ENCODE results near the gene NHSL2.

DNA sequence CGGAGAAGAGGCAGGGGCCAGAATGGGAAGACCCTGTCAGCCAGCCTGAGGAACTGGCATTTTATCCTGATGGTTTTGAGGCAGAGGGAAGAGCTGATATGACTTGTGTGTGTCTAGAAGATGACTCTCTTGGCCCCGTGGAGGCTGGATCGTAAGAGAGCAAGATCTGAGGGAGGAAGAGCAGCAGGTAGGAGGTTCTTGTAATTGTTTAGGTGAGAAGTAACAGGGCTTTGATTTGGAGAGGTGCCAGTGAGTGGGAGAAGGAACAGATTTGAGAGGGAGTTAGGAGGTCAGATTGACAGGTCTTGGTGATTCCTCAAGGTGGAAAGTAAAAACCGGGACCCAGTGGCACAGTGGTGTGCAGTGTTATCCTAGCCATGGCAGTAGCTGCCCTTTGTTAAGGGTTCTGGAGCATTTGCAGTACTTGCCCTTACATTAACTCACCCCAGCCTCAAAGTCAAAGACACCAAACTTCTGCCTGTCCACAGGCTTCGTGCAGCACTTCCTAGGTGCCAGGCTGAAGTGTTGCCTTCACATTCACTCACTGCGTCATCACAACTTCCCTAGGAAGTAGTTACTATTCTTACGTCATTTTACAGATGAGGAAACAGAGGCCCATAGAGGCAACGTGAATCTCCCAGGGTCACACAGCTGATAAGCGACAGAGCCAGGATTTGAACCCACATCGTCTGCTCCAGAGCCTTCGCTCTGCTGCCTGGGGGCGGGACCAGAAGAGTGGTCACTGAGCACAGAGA, 197.4 kb downstream of the NHSL2 start:
- TF ChIP-seq, protein P1, sequence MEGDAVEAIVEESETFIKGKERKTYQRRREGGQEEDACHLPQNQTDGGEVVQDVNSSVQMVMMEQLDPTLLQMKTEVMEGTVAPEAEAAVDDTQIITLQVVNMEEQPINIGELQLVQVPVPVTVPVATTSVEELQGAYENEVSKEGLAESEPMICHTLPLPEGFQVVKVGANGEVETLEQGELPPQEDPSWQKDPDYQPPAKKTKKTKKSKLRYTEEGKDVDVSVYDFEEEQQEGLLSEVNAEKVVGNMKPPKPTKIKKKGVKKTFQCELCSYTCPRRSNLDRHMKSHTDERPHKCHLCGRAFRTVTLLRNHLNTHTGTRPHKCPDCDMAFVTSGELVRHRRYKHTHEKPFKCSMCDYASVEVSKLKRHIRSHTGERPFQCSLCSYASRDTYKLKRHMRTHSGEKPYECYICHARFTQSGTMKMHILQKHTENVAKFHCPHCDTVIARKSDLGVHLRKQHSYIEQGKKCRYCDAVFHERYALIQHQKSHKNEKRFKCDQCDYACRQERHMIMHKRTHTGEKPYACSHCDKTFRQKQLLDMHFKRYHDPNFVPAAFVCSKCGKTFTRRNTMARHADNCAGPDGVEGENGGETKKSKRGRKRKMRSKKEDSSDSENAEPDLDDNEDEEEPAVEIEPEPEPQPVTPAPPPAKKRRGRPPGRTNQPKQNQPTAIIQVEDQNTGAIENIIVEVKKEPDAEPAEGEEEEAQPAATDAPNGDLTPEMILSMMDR (conservative IDR thresholded peaks at IDR 0.05; ENCODE audit: low read depth, low read length), result no peak
- no peak for TF ChIP-seq EZH2phosphoT487 (IDR thresholded peaks at IDR 0.05; ENCODE audit: borderline replicate concordance, low read length)
